IMR-90 (cell line): ENCODE measurements around the gene CIC.

Experiments
- ELK1 ChIP-seq: fragments of 150-350 bp; IDR thresholded peaks from 2 replicates; pipeline ENCODE4 v1.6.1; 2016; ENCODE audit warnings: low read depth, mild to moderate bottlenecking, low read length, moderate library complexity, borderline replicate concordance
- MXI1 ChIP-seq: IDR thresholded peaks from 2 replicates; pipeline ENCODE4 v1.6.1; 2012; ENCODE audit warnings: low read depth, mild to moderate bottlenecking, low read length, moderate library complexity, borderline replicate concordance
- POLR2A ChIP-seq: IDR thresholded peaks from 2 replicates; pipeline ENCODE4 v1.6.1; 2012; ENCODE audit warnings: mild to moderate bottlenecking, low read depth, low read length
- RAD21 ChIP-seq: IDR thresholded peaks from 2 replicates; pipeline ENCODE4 v1.6.1; 2012; ENCODE audit warnings: low read length, improper control_type of control experiment
- RFX5 ChIP-seq: IDR thresholded peaks from 2 replicates; pipeline ENCODE4 v1.8.0; 2012; ENCODE audit warnings: low read depth, mild to moderate bottlenecking, low read length, moderate library complexity
- SMC3 ChIP-seq: fragments of 150-350 bp; IDR thresholded peaks from 2 replicates; pipeline ENCODE4 v1.6.1; 2016; ENCODE audit warnings: low read depth, mild to moderate bottlenecking, antibody characterized with exemption, low read length, moderate library complexity
- USF2 ChIP-seq: fragments of 150-350 bp; IDR thresholded peaks from 2 replicates; pipeline ENCODE4 v1.6.1; 2017; ENCODE audit warnings: mild to moderate bottlenecking, antibody characterized with exemption, low read length, low read depth
- TF ChIP-seq, protein P1 (sequence below): conservative IDR thresholded peaks from 2 replicates; pipeline ENCODE4 v1.5.1; 2012; ENCODE audit warnings: mild to moderate bottlenecking, low read depth, low read length, improper control_type of control experiment

GRCh38 chr19:42309686-42310085, 40.6 kb downstream of the CIC start:
- TF ChIP-seq, protein P1, sequence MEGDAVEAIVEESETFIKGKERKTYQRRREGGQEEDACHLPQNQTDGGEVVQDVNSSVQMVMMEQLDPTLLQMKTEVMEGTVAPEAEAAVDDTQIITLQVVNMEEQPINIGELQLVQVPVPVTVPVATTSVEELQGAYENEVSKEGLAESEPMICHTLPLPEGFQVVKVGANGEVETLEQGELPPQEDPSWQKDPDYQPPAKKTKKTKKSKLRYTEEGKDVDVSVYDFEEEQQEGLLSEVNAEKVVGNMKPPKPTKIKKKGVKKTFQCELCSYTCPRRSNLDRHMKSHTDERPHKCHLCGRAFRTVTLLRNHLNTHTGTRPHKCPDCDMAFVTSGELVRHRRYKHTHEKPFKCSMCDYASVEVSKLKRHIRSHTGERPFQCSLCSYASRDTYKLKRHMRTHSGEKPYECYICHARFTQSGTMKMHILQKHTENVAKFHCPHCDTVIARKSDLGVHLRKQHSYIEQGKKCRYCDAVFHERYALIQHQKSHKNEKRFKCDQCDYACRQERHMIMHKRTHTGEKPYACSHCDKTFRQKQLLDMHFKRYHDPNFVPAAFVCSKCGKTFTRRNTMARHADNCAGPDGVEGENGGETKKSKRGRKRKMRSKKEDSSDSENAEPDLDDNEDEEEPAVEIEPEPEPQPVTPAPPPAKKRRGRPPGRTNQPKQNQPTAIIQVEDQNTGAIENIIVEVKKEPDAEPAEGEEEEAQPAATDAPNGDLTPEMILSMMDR: no peak
- no peak for TF ChIP-seq MXI1
- no peak for TF ChIP-seq RFX5
- no peak for TF ChIP-seq RAD21
- TF ChIP-seq POLR2A: no peak
- TF ChIP-seq SMC3: no peak
- TF ChIP-seq USF2: no peak
- no peak for TF ChIP-seq ELK1
